Measurements from ENCODE around the gene CDH13.

CDH13 gene

DNA sequence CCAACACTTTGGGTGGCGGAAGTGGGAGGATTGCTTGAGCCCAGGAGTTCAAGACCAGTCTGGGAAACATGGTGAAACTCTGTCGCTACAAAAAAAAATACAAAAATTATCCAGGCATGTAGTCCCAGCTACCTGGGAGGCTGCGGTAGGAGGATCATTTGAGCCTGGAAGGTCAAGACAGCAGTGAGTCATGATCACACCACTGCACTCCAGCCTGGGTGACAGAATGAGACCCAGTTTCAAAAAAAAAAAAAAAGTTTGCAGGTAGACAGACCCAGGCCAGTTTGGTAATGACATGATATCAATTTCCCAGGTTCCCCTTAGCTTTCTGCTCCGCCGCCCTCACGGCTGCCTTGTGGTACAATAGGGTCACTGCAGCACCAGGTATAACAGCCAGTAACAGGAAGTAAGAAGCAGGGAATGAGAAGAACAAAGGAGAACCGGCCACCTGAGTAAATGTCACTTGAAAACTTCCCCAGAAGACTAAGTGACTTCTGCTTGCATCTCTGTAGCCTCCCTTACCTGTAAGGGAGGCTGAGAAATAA lies 979.8 kb downstream of the CDH13 start:
- no peaks in the 10 kb centered on the region for H3K36me3 Mint-ChIP-seq (ENCODE audit: low read depth)
- no peak overlapping the region for H3K27ac Mint-ChIP-seq
- H3K4me3 Mint-ChIP-seq, result no peak overlapping the region
- TF ChIP-seq, protein P1, sequence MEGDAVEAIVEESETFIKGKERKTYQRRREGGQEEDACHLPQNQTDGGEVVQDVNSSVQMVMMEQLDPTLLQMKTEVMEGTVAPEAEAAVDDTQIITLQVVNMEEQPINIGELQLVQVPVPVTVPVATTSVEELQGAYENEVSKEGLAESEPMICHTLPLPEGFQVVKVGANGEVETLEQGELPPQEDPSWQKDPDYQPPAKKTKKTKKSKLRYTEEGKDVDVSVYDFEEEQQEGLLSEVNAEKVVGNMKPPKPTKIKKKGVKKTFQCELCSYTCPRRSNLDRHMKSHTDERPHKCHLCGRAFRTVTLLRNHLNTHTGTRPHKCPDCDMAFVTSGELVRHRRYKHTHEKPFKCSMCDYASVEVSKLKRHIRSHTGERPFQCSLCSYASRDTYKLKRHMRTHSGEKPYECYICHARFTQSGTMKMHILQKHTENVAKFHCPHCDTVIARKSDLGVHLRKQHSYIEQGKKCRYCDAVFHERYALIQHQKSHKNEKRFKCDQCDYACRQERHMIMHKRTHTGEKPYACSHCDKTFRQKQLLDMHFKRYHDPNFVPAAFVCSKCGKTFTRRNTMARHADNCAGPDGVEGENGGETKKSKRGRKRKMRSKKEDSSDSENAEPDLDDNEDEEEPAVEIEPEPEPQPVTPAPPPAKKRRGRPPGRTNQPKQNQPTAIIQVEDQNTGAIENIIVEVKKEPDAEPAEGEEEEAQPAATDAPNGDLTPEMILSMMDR (IDR thresholded peaks at IDR 0.05), result no peak
- H3K4me1 Mint-ChIP-seq, result no peaks in the 10 kb centered on the region
- no peak for DNase-seq
- H3K9me3 Mint-ChIP-seq, result no peaks in the 10 kb centered on the region
- H3K27me3 Mint-ChIP-seq (ENCODE audit: low read depth, poor library complexity), result peaks cover 10% of the 10 kb centered on the region

DNA sequence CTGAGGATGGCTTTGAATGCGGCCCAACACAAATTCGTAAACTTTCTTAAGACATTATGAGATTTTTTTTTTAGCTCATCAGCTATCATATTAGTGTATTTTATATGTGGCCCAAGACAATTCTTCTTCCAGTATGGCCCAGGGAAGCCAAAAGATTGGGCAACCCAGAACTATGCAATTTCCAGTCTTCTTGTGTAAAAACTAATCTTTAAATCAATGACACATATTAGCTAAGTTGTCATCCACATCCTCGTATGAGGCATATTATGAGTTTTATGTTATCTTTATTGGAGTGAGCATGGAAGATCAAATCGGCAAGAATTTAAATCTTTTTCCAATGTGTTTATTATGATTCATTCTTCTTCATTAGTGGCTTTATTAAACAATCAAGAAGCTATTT lies 982.4 kb downstream of the CDH13 start:
- no peak for DNase-seq
- Mint-ChIP-seq H3K27ac (no peak overlapping the region), H3K36me3 (ENCODE audit: low read depth) (no peaks in the 10 kb centered on the region), H3K27me3 (ENCODE audit: low read depth, poor library complexity) (peaks cover 7% of the 10 kb centered on the region), H3K9me3 (peaks cover 14% of the 10 kb centered on the region), H3K4me3 (no peak overlapping the region), H3K4me1 (no peaks in the 10 kb centered on the region)
- TF ChIP-seq, protein P1 (IDR thresholded peaks at IDR 0.05), result no peak

DNA sequence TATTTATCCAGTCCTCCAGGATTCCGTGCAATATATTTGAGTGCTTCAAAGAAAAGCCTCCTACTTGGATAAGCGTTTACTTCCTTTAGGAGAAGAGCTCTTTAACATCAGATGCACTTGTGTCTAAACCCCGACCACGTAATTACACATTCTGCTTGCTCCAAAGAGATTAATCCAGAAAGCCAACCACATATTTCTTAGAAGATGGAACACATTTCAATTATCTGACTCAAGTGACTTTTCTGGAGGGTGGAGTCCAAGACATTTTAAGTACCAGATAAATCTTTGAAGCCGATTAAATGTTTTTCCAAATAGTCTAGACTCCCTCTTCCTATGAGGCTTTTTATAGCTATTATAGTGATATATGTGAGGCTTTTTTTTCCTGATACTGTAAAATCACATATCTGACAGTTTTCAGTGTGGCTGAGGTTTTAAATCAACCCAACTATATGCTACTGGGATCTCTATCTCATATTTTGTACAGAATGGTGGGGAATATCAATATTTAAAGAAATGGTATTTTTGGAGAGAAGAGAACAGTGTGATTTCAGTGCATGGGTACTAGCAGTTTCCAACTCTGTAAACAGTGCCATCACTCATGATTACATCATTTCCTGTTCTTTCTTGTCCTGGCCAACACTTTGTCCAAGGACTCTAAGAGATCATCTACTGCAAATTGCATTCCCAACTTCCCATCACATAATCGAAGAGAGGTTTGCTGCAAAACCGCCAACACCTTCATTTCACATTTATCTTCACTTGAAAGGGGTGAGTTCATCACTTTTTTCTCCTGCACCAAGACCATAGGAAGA lies 988.6 kb downstream of the CDH13 start:
- no peak overlapping the region for H3K27ac Mint-ChIP-seq
- peaks cover 19% of the 10 kb centered on the region for H3K4me1 Mint-ChIP-seq

DNA sequence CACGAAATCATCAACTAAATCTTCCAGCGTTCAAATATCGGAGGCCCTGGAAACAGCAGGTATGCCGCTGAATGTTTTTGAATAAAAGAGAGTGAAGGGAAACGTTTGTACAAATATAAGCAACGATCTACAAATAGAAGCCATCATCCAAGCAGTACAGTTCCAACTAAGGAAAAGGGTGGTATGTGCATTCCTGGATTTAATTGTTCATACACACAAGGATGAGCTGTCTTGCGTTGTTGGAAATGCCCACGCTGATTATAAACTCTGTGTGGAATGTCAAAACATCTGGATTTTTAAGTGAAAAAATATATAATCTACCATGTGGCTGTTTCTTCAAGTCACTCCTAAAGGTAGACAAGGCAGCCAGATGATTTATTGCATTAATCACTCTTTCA lies 989.2 kb downstream of the CDH13 start:
- DNase-seq, result no peak
- no peak overlapping the region for H3K4me3 Mint-ChIP-seq

More for the DNA sequence above, 988.6 kb downstream of the CDH13 start:
- TF ChIP-seq, protein P1 (IDR thresholded peaks at IDR 0.05), result no peak
- no peaks in the 10 kb centered on the region for H3K27me3 Mint-ChIP-seq (ENCODE audit: low read depth, poor library complexity)
- no peak overlapping the region for H3K4me3 Mint-ChIP-seq
- H3K9me3 Mint-ChIP-seq, result peaks cover 14% of the 10 kb centered on the region
- H3K36me3 Mint-ChIP-seq (ENCODE audit: low read depth), result no peaks in the 10 kb centered on the region
- no peak for DNase-seq

DNA sequence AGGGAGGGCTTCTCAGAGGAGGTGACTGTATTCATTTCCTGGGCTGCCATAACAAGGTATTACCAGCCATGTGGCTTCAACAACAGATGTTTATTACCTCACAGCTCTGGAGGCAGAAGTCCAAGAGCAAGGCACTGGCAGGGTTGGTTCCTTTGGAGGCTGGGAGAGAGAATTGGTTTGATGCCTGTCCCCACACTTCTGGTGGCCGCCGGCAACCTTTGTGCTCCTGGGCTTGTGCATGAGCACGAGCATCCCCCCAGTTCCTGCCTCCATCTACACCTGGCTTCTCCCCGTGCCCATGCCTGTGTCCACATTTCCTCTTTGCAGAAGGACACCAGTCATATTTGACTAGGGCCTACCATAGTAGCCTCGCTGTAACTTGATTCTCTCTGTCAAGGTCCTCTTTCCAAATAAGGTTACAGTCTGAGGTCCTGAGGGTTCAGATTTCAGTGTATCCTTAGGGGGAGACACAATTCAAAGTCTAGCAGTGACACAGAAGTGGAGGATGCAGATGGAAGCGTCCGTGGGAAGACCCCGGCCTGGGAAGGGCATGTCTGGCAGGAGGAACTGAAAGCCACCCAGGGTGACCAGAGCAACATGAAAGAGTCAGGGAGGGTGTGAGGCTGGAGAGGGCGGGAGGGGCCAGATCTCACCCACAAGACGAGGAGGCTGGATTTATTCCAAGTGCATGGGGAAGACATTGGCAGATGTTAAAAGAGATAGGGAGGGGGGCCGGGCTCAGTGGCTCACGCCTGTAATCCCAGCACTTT lies 992.8 kb downstream of the CDH13 start:
- Mint-ChIP-seq H3K36me3 (ENCODE audit: low read depth) (no peaks in the 10 kb centered on the region), H3K27me3 (ENCODE audit: low read depth, poor library complexity) (peaks cover 6% of the 10 kb centered on the region), H3K4me3 (peak overlapping the region; percentile 54), H3K9me3 (no peaks in the 10 kb centered on the region), H3K4me1 (peaks cover 43% of the 10 kb centered on the region), H3K27ac (peak overlapping the region; percentile 69)
- peak; percentile 20 for DNase-seq
- TF ChIP-seq, protein P1 (IDR thresholded peaks at IDR 0.05), result no peak

More for the DNA sequence above, 989.2 kb downstream of the CDH13 start:
- peaks cover 14% of the 10 kb centered on the region for H3K9me3 Mint-ChIP-seq
- H3K4me1 Mint-ChIP-seq, result peaks cover 26% of the 10 kb centered on the region
- H3K27ac Mint-ChIP-seq, result no peak overlapping the region
- no peaks in the 10 kb centered on the region for H3K36me3 Mint-ChIP-seq (ENCODE audit: low read depth)
- TF ChIP-seq, protein P1 (IDR thresholded peaks at IDR 0.05), result no peak
- no peaks in the 10 kb centered on the region for H3K27me3 Mint-ChIP-seq (ENCODE audit: low read depth, poor library complexity)

Data from nephron progenitor cell (in vitro differentiated cells).